A673 (cell line): Measurements from ENCODE around the gene COL19A1.

ENCODE experiments used
- CTCF ChIP-seq: fragments of 300-800, 200-600 bp; sonication (generic); conservative IDR thresholded peaks from 2 replicates; pipeline ENCODE4 v1.5.1; 2017; ENCODE audit warnings: low read depth, mild to moderate bottlenecking, antibody characterized with exemption, low read length, moderate library complexity, mixed read lengths
- EZH2 ChIP-seq: fragments of 200-600 bp; sonication (generic); IDR thresholded peaks from 2 replicates; pipeline ENCODE4 v1.6.1; 2017; ENCODE audit warnings: borderline replicate concordance, low read depth, mild to moderate bottlenecking, mixed read lengths, antibody characterized with exemption, low read length; ENCODE audit not compliant: poor library complexity, severe bottlenecking

- TF ChIP-seq CTCF (no peak), EZH2 (no peak)
These were observed 286.4 kb downstream of the COL19A1 start for GRCh38 chr6:70152786-70153185.
